Measurements from ENCODE around the gene TBC1D20. TPM values are rescaled to one million over a fixed set of nuclear protein-coding genes. Genes with fewer than 3 reads are reported as not detected.
A peak's percentile ranks its signal among the peaks of the same experiment; 100 is the strongest.

Gene TBC1D20
- total RNA-seq, 4 donors from 2014 or later, result 38.1 to 43.6 (median 42.8) TPM

DNA sequence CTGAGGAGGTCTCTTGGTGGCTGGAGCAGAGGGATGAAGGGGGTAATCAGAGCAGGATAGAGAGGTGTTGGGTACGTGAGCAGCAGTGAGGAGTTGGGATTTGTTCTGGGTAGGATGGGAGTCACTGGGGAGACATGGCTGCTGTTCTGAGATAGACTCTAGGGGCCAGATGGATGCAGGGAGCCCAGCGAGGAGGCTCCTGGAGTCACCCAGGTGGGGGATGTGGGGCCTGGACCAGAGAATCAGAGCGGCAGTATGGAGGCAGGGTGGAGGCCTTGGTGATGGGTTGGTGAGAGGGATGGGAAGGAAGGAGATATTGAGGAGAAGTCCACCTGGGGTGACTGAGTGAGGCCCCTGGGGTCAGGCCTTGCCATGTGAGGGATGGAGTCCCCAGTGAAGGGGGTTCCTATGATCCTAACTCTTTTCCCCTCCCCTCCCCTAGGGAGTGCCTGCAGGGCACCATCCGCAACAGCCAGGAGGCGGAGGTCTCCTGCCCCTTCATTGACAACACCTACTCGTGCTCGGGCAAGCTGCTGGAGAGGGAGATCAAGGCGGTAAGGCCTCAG, 40.6 kb downstream of the TBC1D20 start:
- TF ChIP-seq, protein P1, sequence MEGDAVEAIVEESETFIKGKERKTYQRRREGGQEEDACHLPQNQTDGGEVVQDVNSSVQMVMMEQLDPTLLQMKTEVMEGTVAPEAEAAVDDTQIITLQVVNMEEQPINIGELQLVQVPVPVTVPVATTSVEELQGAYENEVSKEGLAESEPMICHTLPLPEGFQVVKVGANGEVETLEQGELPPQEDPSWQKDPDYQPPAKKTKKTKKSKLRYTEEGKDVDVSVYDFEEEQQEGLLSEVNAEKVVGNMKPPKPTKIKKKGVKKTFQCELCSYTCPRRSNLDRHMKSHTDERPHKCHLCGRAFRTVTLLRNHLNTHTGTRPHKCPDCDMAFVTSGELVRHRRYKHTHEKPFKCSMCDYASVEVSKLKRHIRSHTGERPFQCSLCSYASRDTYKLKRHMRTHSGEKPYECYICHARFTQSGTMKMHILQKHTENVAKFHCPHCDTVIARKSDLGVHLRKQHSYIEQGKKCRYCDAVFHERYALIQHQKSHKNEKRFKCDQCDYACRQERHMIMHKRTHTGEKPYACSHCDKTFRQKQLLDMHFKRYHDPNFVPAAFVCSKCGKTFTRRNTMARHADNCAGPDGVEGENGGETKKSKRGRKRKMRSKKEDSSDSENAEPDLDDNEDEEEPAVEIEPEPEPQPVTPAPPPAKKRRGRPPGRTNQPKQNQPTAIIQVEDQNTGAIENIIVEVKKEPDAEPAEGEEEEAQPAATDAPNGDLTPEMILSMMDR (IDR thresholded peaks at IDR 0.05), result no peak
- no peak for TF ChIP-seq POLR2A (IDR thresholded peaks at IDR 0.05)
- Histone ChIP-seq H3K36me3 (peaks cover 0 to 85% (median 3%) of the 10 kb centered on the region in 3 donors), H3K27me3 (no peaks in the 10 kb centered on the region), H3K9me3 (no peaks in the 10 kb centered on the region), H3K4me3 (no peak overlapping the region), H3K4me1 (no peaks in the 10 kb centered on the region), H3K27ac (no peak overlapping the region)
- no peak for DNase-seq

DNA sequence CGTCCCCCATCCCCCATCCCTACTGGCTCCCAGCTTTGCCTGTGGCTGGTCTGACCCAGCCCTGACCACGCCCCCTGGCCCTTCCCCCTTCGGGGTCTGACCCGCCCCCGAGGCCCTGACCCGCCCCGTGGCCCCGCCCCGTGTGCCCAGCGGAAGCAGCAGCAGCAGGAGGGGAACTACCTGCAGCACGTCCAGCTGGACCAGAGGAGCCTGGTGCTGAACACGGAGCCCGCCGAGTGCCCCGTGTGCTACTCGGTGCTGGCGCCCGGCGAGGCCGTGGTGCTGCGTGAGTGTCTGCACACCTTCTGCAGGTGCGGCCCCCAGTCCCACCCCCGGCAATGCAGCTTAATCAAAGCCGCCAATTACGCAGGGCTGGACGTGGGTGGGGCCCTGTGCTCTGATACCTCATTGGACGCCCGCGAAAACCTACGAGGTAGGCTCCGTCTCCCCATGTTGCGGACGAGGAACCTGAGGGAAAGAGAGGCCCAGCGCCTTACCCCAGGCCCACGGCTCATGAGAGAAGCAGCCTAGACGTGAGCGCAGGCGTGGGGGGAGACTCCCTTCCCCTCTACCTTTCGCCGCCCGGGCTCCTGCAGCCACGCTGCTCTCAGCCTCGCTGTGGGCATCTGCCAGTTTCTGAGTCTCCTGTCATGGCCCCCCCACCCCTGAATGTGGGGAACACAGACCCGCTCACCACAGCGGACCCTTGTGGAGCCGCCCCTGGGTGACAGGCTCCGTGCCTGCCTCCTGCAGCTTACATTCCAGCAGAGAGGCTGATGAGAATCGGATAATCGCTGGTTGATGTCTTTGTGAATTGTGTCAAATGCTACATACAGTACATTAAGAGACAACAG, 41.4 kb downstream of the TBC1D20 start:
- H3K9me3 ChIP-seq, result no peaks in the 10 kb centered on the region
- peak; percentile 34 to 79 (median 74) for DNase-seq
- no peaks in the 10 kb centered on the region for H3K27me3 ChIP-seq
- H3K4me3 ChIP-seq, result no peak overlapping the region
- no peak overlapping the region for H3K27ac ChIP-seq
- no peaks in the 10 kb centered on the region for H3K4me1 ChIP-seq
- H3K36me3 ChIP-seq, result peaks cover 0 to 79% (median 3%) of the 10 kb centered on the region in 3 donors
- no peak for TF ChIP-seq POLR2A (IDR thresholded peaks at IDR 0.05)
- TF ChIP-seq, protein P1 (IDR thresholded peaks at IDR 0.05), result no peak

DNA sequence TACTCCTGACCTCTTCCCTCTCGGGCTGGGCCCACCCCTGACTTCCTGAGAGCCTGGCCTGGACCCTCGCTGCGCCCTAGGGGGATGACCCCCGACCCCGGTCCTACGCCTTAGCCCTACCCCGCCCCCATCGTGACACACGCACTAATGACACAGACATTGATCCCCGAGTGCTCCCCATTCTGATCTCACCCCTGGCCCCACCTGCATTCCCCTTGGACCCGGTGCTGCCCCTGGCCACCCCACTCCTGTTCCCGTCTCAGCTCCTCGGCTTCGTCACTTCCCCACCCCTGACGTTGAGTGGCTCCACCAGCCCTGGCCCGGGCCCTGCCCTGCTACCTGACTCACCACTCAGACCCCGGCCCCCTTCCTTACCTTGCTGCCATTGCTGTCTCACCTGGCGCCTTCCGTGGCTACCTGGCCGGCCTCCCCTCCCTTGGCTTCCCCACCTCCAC, 42.1 kb downstream of the TBC1D20 start:
- DNase-seq, result no peak
- TF ChIP-seq, protein P1 (IDR thresholded peaks at IDR 0.05), result no peak
- TF ChIP-seq POLR2A (IDR thresholded peaks at IDR 0.05), result no peak
- Histone ChIP-seq H3K27me3 (no peaks in the 10 kb centered on the region), H3K9me3 (no peaks in the 10 kb centered on the region), H3K36me3 (peaks cover 0 to 82% (median 3%) of the 10 kb centered on the region in 3 donors), H3K4me1 (no peaks in the 10 kb centered on the region), H3K27ac (peak overlapping the region in 1 of 4 donors; percentile 66), H3K4me3 (no peak overlapping the region)

DNA sequence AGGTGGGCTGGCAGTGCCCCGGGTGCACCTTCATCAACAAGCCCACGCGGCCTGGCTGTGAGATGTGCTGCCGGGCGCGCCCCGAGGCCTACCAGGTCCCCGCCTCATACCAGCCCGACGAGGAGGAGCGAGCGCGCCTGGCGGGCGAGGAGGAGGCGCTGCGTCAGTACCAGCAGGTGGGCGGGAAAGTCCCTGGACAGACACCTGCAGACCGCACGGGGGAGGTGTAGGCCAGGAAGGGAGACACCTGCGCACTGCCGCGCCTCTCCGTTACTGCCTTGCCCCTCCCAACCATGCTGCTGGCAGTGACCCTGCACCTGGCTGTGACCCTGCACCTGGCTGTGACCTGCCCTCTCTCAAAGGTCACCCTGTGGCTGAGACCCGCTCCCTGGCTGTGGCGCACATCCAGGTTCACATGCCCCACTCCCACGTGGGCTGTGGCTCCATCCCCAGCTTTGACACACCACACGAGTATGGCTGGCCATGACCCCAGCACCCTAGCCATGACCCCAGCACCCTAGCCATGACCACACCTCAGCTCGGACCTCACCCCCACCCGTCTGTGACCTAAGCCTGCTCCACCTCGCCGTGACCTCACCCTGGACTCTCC, 42.7 kb downstream of the TBC1D20 start:
- Histone ChIP-seq H3K4me1 (no peaks in the 10 kb centered on the region), H3K27me3 (no peaks in the 10 kb centered on the region), H3K27ac (peak overlapping the region in 1 of 4 donors; percentile 66), H3K4me3 (no peak overlapping the region), H3K9me3 (no peaks in the 10 kb centered on the region), H3K36me3 (peaks cover 0 to 81% (median 3%) of the 10 kb centered on the region in 3 donors)
- peak; percentile 59 to 91 (median 74) for DNase-seq
- TF ChIP-seq, protein P1 (IDR thresholded peaks at IDR 0.05), result peak in 3 of 6 experiments; percentile 42 to 66 (median 51)
- TF ChIP-seq POLR2A (IDR thresholded peaks at IDR 0.05), result no peak

DNA sequence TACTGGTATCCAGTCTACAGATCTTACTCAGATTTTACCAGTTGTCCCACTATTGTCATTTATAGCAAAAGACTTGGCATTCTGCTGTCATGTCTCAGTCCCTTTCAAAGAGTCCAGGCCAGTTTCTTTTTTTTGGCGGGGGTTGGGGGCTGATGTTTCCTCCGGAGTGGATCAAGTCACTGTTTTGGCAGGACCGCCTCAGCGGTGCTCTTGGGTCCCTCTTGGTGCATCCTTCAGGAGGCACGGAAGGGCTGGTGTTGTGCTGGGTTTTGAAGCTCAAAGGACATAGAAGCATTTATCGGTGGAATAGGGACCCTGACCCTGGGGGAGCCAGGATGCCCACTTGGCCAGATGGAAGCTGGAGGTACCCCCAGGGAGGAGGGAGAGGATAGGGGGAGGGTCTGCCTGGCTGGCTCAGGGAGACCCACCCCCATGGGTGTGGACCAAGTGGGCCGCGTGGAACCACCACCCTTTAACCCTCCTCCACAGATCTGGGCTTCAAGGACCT, 43.4 kb downstream of the TBC1D20 start:
- DNase-seq, result peak in 1 of 3 donors; percentile 36
- Histone ChIP-seq H3K4me3 (no peak overlapping the region), H3K27me3 (no peaks in the 10 kb centered on the region), H3K36me3 (peaks cover 0 to 74% (median 3%) of the 10 kb centered on the region in 3 donors), H3K4me1 (no peaks in the 10 kb centered on the region), H3K27ac (peak overlapping the region in 1 of 4 donors; percentile 66), H3K9me3 (no peaks in the 10 kb centered on the region)
- no peak for TF ChIP-seq POLR2A (IDR thresholded peaks at IDR 0.05)
- TF ChIP-seq, protein P1 (IDR thresholded peaks at IDR 0.05), result no peak

All from Peyer's patch (tissue), 4 donors.